Osteocyte (in vitro differentiated cells): Measurements from ENCODE around the gene NRCAM. TPM values are rescaled to one million over a fixed set of nuclear protein-coding genes. Genes with fewer than 3 reads are reported as not detected.

Experiments
- DNase-seq: peaks from one replicate; pipeline ENCODE4 v3.0.0; 2021; ENCODE audit warnings: mixed read lengths; ENCODE audit not compliant: unreplicated experiment; ENCODE audit errors: extremely low spot score
- H3K27ac Mint-ChIP-seq: one replicate; pipeline ENCODE4 v1.8.0; 2021; ENCODE audit warnings: mild to moderate bottlenecking, mixed read lengths; ENCODE audit not compliant: unreplicated experiment
- H3K27me3 Mint-ChIP-seq: one replicate; pipeline ENCODE4 v1.8.0; 2021; ENCODE audit warnings: mixed read lengths; ENCODE audit not compliant: unreplicated experiment
- H3K36me3 Mint-ChIP-seq: one replicate; pipeline ENCODE4 v1.8.0; 2021; ENCODE audit warnings: mixed read lengths; ENCODE audit not compliant: unreplicated experiment
- H3K4me1 Mint-ChIP-seq: one replicate; pipeline ENCODE4 v1.8.0; 2021; ENCODE audit warnings: mixed read lengths; ENCODE audit not compliant: unreplicated experiment
- H3K4me3 Mint-ChIP-seq: one replicate; pipeline ENCODE4 v1.8.0; 2021; ENCODE audit warnings: mild to moderate bottlenecking, moderate library complexity, mixed read lengths; ENCODE audit not compliant: unreplicated experiment
- H3K9me3 Mint-ChIP-seq: one replicate; pipeline ENCODE4 v1.8.0; 2021; ENCODE audit warnings: mixed read lengths; ENCODE audit not compliant: unreplicated experiment
- total RNA-seq: library from RNA; stranded (reverse); gene quantifications from 2 replicates; pipeline ENCODE4 v1.2.1, GENCODE V29; 2021
- TF ChIP-seq, protein P1 (sequence below): fragments of 200-600 bp; sonication (generic); IDR thresholded peaks from 2 replicates; pipeline ENCODE4 v1.5.0; 2021; ENCODE audit warnings: antibody characterized with exemption, mild to moderate bottlenecking, moderate library complexity

Gene NRCAM
- total RNA-seq, 1 donor from 2014 or later: 81.8 TPM

GRCh38 chr7:108152198-108152597, 304.0 kb downstream of the NRCAM start:
- Mint-ChIP-seq H3K36me3 (peaks cover 20% of the 10 kb centered on the region), H3K4me1 (no peaks in the 10 kb centered on the region), H3K9me3 (no peaks in the 10 kb centered on the region), H3K27me3 (no peaks in the 10 kb centered on the region), H3K4me3 (no peak overlapping the region), H3K27ac (no peak overlapping the region)
- TF ChIP-seq, protein P1, sequence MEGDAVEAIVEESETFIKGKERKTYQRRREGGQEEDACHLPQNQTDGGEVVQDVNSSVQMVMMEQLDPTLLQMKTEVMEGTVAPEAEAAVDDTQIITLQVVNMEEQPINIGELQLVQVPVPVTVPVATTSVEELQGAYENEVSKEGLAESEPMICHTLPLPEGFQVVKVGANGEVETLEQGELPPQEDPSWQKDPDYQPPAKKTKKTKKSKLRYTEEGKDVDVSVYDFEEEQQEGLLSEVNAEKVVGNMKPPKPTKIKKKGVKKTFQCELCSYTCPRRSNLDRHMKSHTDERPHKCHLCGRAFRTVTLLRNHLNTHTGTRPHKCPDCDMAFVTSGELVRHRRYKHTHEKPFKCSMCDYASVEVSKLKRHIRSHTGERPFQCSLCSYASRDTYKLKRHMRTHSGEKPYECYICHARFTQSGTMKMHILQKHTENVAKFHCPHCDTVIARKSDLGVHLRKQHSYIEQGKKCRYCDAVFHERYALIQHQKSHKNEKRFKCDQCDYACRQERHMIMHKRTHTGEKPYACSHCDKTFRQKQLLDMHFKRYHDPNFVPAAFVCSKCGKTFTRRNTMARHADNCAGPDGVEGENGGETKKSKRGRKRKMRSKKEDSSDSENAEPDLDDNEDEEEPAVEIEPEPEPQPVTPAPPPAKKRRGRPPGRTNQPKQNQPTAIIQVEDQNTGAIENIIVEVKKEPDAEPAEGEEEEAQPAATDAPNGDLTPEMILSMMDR: no peak
- DNase-seq: no peak

DNA sequence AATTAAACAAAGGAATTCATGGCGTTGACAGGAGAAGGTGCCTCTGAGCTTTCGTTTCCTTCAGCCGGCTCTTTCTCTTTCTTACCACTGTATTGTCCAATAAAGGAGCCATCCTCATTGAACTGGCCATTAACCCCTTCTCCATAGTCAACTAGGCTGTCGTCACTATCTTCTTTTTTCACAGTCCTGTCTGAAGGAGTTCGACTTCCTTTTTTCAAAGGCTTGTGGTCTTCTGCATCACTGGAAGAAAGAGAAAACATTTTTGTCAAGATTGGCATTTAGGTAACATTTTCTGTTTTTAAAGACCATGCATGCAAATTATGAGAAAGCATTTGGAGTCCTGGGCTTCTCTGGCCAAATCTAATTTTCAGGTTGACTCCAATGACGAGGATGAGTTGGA, 306.3 kb downstream of the NRCAM start:
- no peaks in the 10 kb centered on the region for H3K27me3 Mint-ChIP-seq
- H3K27ac Mint-ChIP-seq: no peak overlapping the region
- no peak for DNase-seq
- TF ChIP-seq, protein P1: no peak
- no peaks in the 10 kb centered on the region for H3K4me1 Mint-ChIP-seq
- H3K9me3 Mint-ChIP-seq: no peaks in the 10 kb centered on the region
- H3K4me3 Mint-ChIP-seq: no peak overlapping the region
- H3K36me3 Mint-ChIP-seq: peaks cover 14% of the 10 kb centered on the region

GRCh38 chr7:108149119-108149518, 307.1 kb downstream of the NRCAM start:
- no peaks in the 10 kb centered on the region for H3K4me1 Mint-ChIP-seq
- TF ChIP-seq, protein P1: no peak
- no peak overlapping the region for H3K4me3 Mint-ChIP-seq
- peaks cover 11% of the 10 kb centered on the region for H3K36me3 Mint-ChIP-seq
- H3K9me3 Mint-ChIP-seq: no peaks in the 10 kb centered on the region
- H3K27me3 Mint-ChIP-seq: no peaks in the 10 kb centered on the region
- H3K27ac Mint-ChIP-seq: no peak overlapping the region
- DNase-seq: no peak

- no peaks in the 10 kb centered on the region for H3K9me3 Mint-ChIP-seq
- H3K4me1 Mint-ChIP-seq: no peaks in the 10 kb centered on the region
- TF ChIP-seq, protein P1: no peak
These were observed 309.1 kb downstream of the NRCAM start for GRCh38 chr7:108147031-108147563.

DNA sequence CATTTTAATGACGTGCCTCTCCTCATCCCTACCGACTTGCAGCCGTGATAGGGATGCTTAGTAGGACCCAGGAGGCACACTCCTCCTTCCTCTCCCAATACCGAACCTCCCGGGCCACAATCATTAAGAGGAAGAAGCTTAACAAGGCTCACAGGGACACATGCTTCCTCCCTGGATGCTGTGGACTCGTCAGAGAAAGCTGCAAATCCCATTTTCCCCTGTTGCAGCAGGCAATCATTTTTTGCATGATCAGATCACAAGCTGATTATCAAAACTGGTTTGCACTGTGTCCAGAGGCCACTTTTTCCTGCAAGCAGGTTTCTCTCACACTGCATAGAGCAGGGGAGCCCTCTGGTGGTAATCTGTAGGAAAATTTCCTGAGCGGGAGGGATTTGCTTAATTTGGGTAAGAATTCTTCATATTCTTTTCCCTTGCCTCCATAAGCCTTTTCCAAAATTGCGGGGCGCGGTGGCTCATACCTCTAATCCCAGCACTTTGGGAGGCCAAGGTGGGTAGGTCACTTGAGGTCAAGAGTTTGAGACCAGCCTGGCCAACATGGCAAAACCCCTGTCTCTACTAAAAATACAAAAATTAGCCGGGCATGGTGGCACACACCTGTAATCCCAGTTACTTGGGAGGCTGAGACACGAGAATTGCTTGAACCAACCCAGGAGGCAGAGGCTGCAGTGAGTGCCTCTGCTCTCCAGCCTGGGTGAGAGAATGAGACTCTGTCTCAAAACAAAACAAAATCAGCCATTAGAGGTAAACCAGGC, 310.0 kb downstream of the NRCAM start:
- H3K9me3 Mint-ChIP-seq: no peaks in the 10 kb centered on the region
- TF ChIP-seq, protein P1: peak; percentile 92
- H3K4me1 Mint-ChIP-seq: no peaks in the 10 kb centered on the region

More at GRCh38 chr7:108147031-108147563, 309.1 kb downstream of the NRCAM start:
- Mint-ChIP-seq H3K27me3 (no peaks in the 10 kb centered on the region), H3K36me3 (peaks cover 11% of the 10 kb centered on the region), H3K27ac (no peak overlapping the region), H3K4me3 (no peak overlapping the region)
- DNase-seq: no peak

More for the DNA sequence above, 310.0 kb downstream of the NRCAM start:
- DNase-seq: peak; percentile 89
- Mint-ChIP-seq H3K27me3 (no peaks in the 10 kb centered on the region), H3K27ac (no peak overlapping the region), H3K4me3 (no peak overlapping the region), H3K36me3 (peaks cover 11% of the 10 kb centered on the region)
